ENCODE measurements around the gene SLC26A9. TPM values are rescaled to one million over a fixed set of nuclear protein-coding genes. Genes with fewer than 3 reads are reported as not detected.

SLC26A9 gene
- total and polyA plus RNA-seq, 2 experiments from 2014 or later, result not detected

GRCh38 chr1:205980237-205980870 lies 37.1 kb upstream of the SLC26A9 start (continued):
- no peak for TF ChIP-seq REST (IDR thresholded peaks at IDR 0.05; ENCODE audit: unreplicated experiment)
- no peak for TF ChIP-seq EZH2phosphoT487 (IDR thresholded peaks at IDR 0.05; ENCODE audit: unreplicated experiment)
- no peak for TF ChIP-seq CREB1 (CRISPR knock-in tag; IDR thresholded peaks at IDR 0.05; ENCODE audit: low read depth)
- no peak for TF ChIP-seq STAT1 (IDR thresholded peaks at IDR 0.05; ENCODE audit: unreplicated experiment)
- TF ChIP-seq ZNF331 (CRISPR knock-in tag; IDR thresholded peaks at IDR 0.05; ENCODE audit: low read depth), result no peak
- no peak for TF ChIP-seq ETS1 (IDR thresholded peaks at IDR 0.05)
- TF ChIP-seq EZH2 (IDR thresholded peaks at IDR 0.05; ENCODE audit: low read depth, unreplicated experiment), result no peak

GRCh38 chr1:205979301-205979700 lies 36.0 kb upstream of the SLC26A9 start:
- peaks cover 8% of the 10 kb centered on the region for H3K27me3 Mint-ChIP-seq (ENCODE audit: insufficient read depth, low read depth, poor library complexity)
- no peak overlapping the region for H3K4me2 ChIP-seq
- peaks cover 8% of the 10 kb centered on the region for H3K9me3 Mint-ChIP-seq
- 0 out of 2 replicates have a peak, but pooled peaks cover 3% of the 10 kb centered on the region for H3F3A ChIP-seq (replicated peaks; ENCODE audit: low read depth)
- ATAC-seq (no peak), DNase-seq (ENCODE audit: low spot score) (no peak)
- no peak overlapping the region for H3K27ac Mint-ChIP-seq
- no peak overlapping the region for H3K27ac ChIP-seq (ENCODE audit: low read depth)
- H3K27me3 ChIP-seq (ENCODE audit: insufficient read depth), result no peaks in the 10 kb centered on the region
- no peaks in the 10 kb centered on the region for H4K20me1 ChIP-seq (replicated peaks; ENCODE audit: insufficient read depth)
- H3K4me1 ChIP-seq (ENCODE audit: insufficient read depth), result no peaks in the 10 kb centered on the region
- no peaks in the 10 kb centered on the region for H3K9me2 ChIP-seq (ENCODE audit: insufficient read depth)
- no peak overlapping the region for H2AFZ ChIP-seq
- H3K4me1 Mint-ChIP-seq, result peaks cover 2% of the 10 kb centered on the region; the same call in 2 of the 3 replicates
- H3K4me3 ChIP-seq, result no peak overlapping the region
- no peak overlapping the region for H3K4me3 Mint-ChIP-seq
- no peaks in the 10 kb centered on the region; the same call in 2 of the 3 replicates for H3K36me3 Mint-ChIP-seq (ENCODE audit: low read depth)
- H3K36me3 ChIP-seq (ENCODE audit: insufficient read depth), result no peaks in the 10 kb centered on the region
- no peaks in the 10 kb centered on the region for H3K79me2 ChIP-seq (replicated peaks; ENCODE audit: insufficient read depth)
- TF ChIP-seq STAT1 (IDR thresholded peaks at IDR 0.05; ENCODE audit: unreplicated experiment), result no peak
- no peak for TF ChIP-seq CTCF (conservative IDR thresholded peaks at IDR 0.05; ENCODE audit: low read depth in 2 of 2)
- TF ChIP-seq REST (IDR thresholded peaks at IDR 0.05; ENCODE audit: unreplicated experiment), result no peak

Data from GM23338 (cell line).